ENCODE data around the gene PLCB3.

Gene PLCB3

GRCh38 chr11:64224891-64225607, 26.3 kb upstream of the PLCB3 start:
- Histone ChIP-seq H3K9me2 (ENCODE audit: low read depth, low read length) (no peaks in the 10 kb centered on the region), H3K36me3 (ENCODE audit: insufficient read depth, low read length) (peaks cover 33% of the 10 kb centered on the region), H3F3A (ENCODE audit: insufficient read depth, low read length) (no peaks in the 10 kb centered on the region), H3K79me2 (ENCODE audit: insufficient read depth, low read length) (no peaks in the 10 kb centered on the region), H3K27ac (ENCODE audit: low read depth, low read length, poor library complexity, severe bottlenecking) (peak overlapping the region; percentile 71), H3K9ac (ENCODE audit: low read length) (peak overlapping the region; percentile 99), H4K20me1 (ENCODE audit: insufficient read depth, low read length) (no peaks in the 10 kb centered on the region), H3K4me3 (ENCODE audit: low read depth, low read length, poor library complexity, severe bottlenecking) (peak overlapping the region; percentile 90), H3K27me3 (ENCODE audit: insufficient read depth, low read length) (no peaks in the 10 kb centered on the region), H3K9me3 (ENCODE audit: low read length) (no peaks in the 10 kb centered on the region), H3K4me1 (ENCODE audit: insufficient read depth, low read length, severe bottlenecking) (peaks cover 43% of the 10 kb centered on the region), H2AFZ (ENCODE audit: low read length) (no peak overlapping the region), H3K4me2 (ENCODE audit: low read length) (peak overlapping the region; percentile 94)
- no peak for TF ChIP-seq EZH2 (IDR thresholded peaks at IDR 0.05; ENCODE audit: borderline replicate concordance, low read length)
- TF ChIP-seq, protein P1, sequence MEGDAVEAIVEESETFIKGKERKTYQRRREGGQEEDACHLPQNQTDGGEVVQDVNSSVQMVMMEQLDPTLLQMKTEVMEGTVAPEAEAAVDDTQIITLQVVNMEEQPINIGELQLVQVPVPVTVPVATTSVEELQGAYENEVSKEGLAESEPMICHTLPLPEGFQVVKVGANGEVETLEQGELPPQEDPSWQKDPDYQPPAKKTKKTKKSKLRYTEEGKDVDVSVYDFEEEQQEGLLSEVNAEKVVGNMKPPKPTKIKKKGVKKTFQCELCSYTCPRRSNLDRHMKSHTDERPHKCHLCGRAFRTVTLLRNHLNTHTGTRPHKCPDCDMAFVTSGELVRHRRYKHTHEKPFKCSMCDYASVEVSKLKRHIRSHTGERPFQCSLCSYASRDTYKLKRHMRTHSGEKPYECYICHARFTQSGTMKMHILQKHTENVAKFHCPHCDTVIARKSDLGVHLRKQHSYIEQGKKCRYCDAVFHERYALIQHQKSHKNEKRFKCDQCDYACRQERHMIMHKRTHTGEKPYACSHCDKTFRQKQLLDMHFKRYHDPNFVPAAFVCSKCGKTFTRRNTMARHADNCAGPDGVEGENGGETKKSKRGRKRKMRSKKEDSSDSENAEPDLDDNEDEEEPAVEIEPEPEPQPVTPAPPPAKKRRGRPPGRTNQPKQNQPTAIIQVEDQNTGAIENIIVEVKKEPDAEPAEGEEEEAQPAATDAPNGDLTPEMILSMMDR (IDR thresholded peaks at IDR 0.05; ENCODE audit: low read length), result no peak

- Histone ChIP-seq H3K9ac (ENCODE audit: low read length) (peak within 1 kb of the TSS; percentile 99), H3F3A (ENCODE audit: insufficient read depth, low read length) (no peaks in the 10 kb centered on the region), H2AFZ (ENCODE audit: low read length) (no peak within 1 kb of the TSS), H3K4me1 (ENCODE audit: insufficient read depth, low read length, severe bottlenecking) (peaks cover 43% of the 10 kb centered on the region), H3K9me3 (ENCODE audit: low read length) (no peaks in the 10 kb centered on the region), H3K4me2 (ENCODE audit: low read length) (peak within 1 kb of the TSS; percentile 94), H3K79me2 (ENCODE audit: insufficient read depth, low read length) (no peaks in the 10 kb centered on the region), H4K20me1 (ENCODE audit: insufficient read depth, low read length) (no peaks in the 10 kb centered on the region), H3K27me3 (ENCODE audit: insufficient read depth, low read length) (no peaks in the 10 kb centered on the region), H3K4me3 (ENCODE audit: low read depth, low read length, poor library complexity, severe bottlenecking) (peak within 1 kb of the TSS; percentile 90), H3K36me3 (ENCODE audit: insufficient read depth, low read length) (peaks cover 26% of the 10 kb centered on the region), H3K27ac (ENCODE audit: low read depth, low read length, poor library complexity, severe bottlenecking) (peak within 1 kb of the TSS; percentile 74), H3K9me2 (ENCODE audit: low read depth, low read length) (no peaks in the 10 kb centered on the region)
- TF ChIP-seq EZH2 (IDR thresholded peaks at IDR 0.05; ENCODE audit: borderline replicate concordance, low read length), result no peak
- TF ChIP-seq, protein P1 (IDR thresholded peaks at IDR 0.05; ENCODE audit: low read length), result peak; percentile 21
Observed at GRCh38 chr11:64225608-64226506, 25.5 kb upstream of the PLCB3 start, which contains the start of the genes NUDT22 and TRPT1. NUDT22 (plus strand) TSS chr11:64226274; CDS start chr11:64226653, 379 bp downstream. TRPT1 (minus strand) TSS chr11:64226186; CDS start chr11:64225860, 326 bp downstream.

DNA sequence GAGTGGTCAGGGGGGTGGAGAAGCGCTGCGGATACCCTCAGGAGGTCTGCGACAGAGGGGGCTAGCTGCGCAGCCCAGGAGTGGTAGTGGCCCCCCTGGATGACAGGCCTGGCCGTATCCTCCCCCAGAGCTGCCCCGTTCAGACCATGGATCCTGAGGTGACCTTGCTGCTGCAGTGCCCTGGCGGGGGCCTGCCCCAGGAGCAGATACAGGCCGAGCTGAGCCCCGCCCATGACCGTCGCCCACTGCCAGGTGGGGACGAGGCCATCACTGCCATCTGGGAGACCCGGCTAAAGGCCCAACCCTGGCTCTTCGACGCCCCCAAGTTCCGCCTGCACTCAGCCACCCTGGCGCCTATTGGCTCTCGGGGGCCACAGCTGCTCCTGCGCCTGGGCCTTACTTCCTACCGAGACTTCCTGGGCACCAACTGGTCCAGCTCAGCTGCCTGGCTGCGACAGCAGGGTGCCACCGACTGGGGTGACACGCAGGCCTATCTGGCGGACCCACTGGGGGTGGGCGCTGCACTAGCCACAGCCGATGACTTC, 24.8 kb upstream of the PLCB3 start:
- no peaks in the 10 kb centered on the region for H3K27me3 ChIP-seq (ENCODE audit: insufficient read depth, low read length)
- H2AFZ ChIP-seq (ENCODE audit: low read length), result no peak overlapping the region
- no peaks in the 10 kb centered on the region for H3K9me3 ChIP-seq (ENCODE audit: low read length)
- peaks cover 50% of the 10 kb centered on the region for H3K4me1 ChIP-seq (ENCODE audit: insufficient read depth, low read length, severe bottlenecking)
- H3K9ac ChIP-seq (ENCODE audit: low read length), result peak overlapping the region; percentile 99
- peaks cover 21% of the 10 kb centered on the region; the same call in 1 of the 2 replicates for H3K36me3 ChIP-seq (ENCODE audit: insufficient read depth, low read length)
- H3K79me2 ChIP-seq (ENCODE audit: insufficient read depth, low read length), result no peaks in the 10 kb centered on the region
- no peaks in the 10 kb centered on the region for H3K9me2 ChIP-seq (ENCODE audit: low read depth, low read length)
- peak overlapping the region; percentile 94 for H3K4me2 ChIP-seq (ENCODE audit: low read length)
- H4K20me1 ChIP-seq (ENCODE audit: insufficient read depth, low read length), result no peaks in the 10 kb centered on the region
- peak overlapping the region; percentile 74 for H3K27ac ChIP-seq (ENCODE audit: low read depth, low read length, poor library complexity, severe bottlenecking)
- H3F3A ChIP-seq (ENCODE audit: insufficient read depth, low read length), result no peaks in the 10 kb centered on the region
- no peak for TF ChIP-seq EZH2 (IDR thresholded peaks at IDR 0.05; ENCODE audit: borderline replicate concordance, low read length)
- TF ChIP-seq, protein P1 (IDR thresholded peaks at IDR 0.05; ENCODE audit: low read length), result no peak
- H3K4me3 ChIP-seq (ENCODE audit: low read depth, low read length, poor library complexity, severe bottlenecking), result peak overlapping the region; percentile 90

Measured in OCI-LY1 (cell line).